SK-N-SH treated with all-trans-retinoic acid at 6 μM for 48 hours (cell line): ENCODE results near the gene P2RY14.

Source experiments
- ATAC-seq: fragments of 200-7000 bp; cut with Tn5 transposase; 3 replicates; pipeline ENCODE4 v1.9.1; 2020; ENCODE audit warnings: mild to moderate bottlenecking, moderate library complexity
- ARNTL ChIP-seq: fragments of 450-650 bp; formaldehyde crosslinking; IDR thresholded peaks from 2 replicates; pipeline ENCODE4 v1.5.0; 2020; ENCODE audit warnings: low read depth, mild to moderate bottlenecking, moderate library complexity, borderline replicate concordance
- CREB5 ChIP-seq: fragments of 250-450 bp; sonication (Bioruptor Pico); IDR thresholded peaks from 2 replicates; pipeline ENCODE4 v1.5.1; 2020; ENCODE audit warnings: low read depth, mild to moderate bottlenecking, moderate library complexity
- CSRNP3 ChIP-seq: fragments of 250-450 bp; sonication (Bioruptor Pico); IDR thresholded peaks from 2 replicates; pipeline ENCODE4 v1.5.1; 2021; ENCODE audit warnings: mild to moderate bottlenecking, moderate library complexity
- ESRRG ChIP-seq: fragments of 250-450 bp; sonication (Bioruptor Pico); IDR thresholded peaks from 2 replicates; pipeline ENCODE4 v1.6.1; 2021; ENCODE audit warnings: mild to moderate bottlenecking
- GLIS3 ChIP-seq: fragments of 250-450 bp; sonication (Bioruptor Pico); IDR thresholded peaks from 2 replicates; pipeline ENCODE4 v1.5.0; 2020; ENCODE audit warnings: mild to moderate bottlenecking, moderate library complexity
- OSR1 ChIP-seq: fragments of 250-450 bp; sonication (Bioruptor Pico); IDR thresholded peaks from 2 replicates; pipeline ENCODE4 v1.8.0; 2022; ENCODE audit warnings: moderate library complexity, mild to moderate bottlenecking, inconsistent platforms
- PATZ1 ChIP-seq: fragments of 250-450 bp; sonication (Bioruptor Pico); IDR thresholded peaks from 2 replicates; pipeline ENCODE4 v1.8.0; 2020; ENCODE audit warnings: mild to moderate bottlenecking, moderate library complexity, borderline replicate concordance
- POU6F1 ChIP-seq: fragments of 250-450 bp; sonication (Bioruptor Pico); IDR thresholded peaks from 2 replicates; pipeline ENCODE4 v1.8.0; 2021; ENCODE audit warnings: low read depth, mild to moderate bottlenecking, moderate library complexity, borderline replicate concordance
- RARB ChIP-seq: fragments of 250-450 bp; sonication (Bioruptor Pico); IDR thresholded peaks from 2 replicates; pipeline ENCODE4 v1.8.0; 2021; ENCODE audit warnings: mild to moderate bottlenecking, moderate library complexity
- SNAI2 ChIP-seq: fragments of 250-450 bp; sonication (Bioruptor Pico); IDR thresholded peaks from 2 replicates; pipeline ENCODE4 v1.5.0; 2020; ENCODE audit warnings: mild to moderate bottlenecking, moderate library complexity
- TOX ChIP-seq: fragments of 250-450 bp; sonication (Bioruptor Pico); IDR thresholded peaks from 2 replicates; pipeline ENCODE4 v1.8.0; 2021; ENCODE audit warnings: mild to moderate bottlenecking, moderate library complexity, borderline replicate concordance
- TSHZ2 ChIP-seq: fragments of 250-450 bp; sonication (Bioruptor Pico); IDR thresholded peaks from 2 replicates; pipeline ENCODE4 v1.5.0; 2020; ENCODE audit warnings: mild to moderate bottlenecking, moderate library complexity
- ZC3H10 ChIP-seq: fragments of 250-450 bp; sonication (Bioruptor Pico); IDR thresholded peaks from 2 replicates; pipeline ENCODE4 v1.5.1; 2021; ENCODE audit warnings: mild to moderate bottlenecking, moderate library complexity
- ZFP30 ChIP-seq: fragments of 450-650 bp; formaldehyde crosslinking; IDR thresholded peaks from 2 replicates; pipeline ENCODE4 v1.5.0; 2022; ENCODE audit warnings: mild to moderate bottlenecking, moderate library complexity
- ZNF565 ChIP-seq: fragments of 450-650 bp; formaldehyde crosslinking; conservative IDR thresholded peaks from 2 replicates; pipeline ENCODE4 v1.5.0; 2020; ENCODE audit warnings: low read depth, mild to moderate bottlenecking, moderate library complexity
- ZNF70 ChIP-seq: fragments of 450-650 bp; formaldehyde crosslinking; IDR thresholded peaks from 2 replicates; pipeline ENCODE4 v1.5.0; 2020; ENCODE audit warnings: mild to moderate bottlenecking, moderate library complexity

P2RY14 gene

GRCh38 chr3:151316267-151316991 is 38.1 kb upstream of the P2RY14 start, which contains the start of gene GPR87 (continued):
- TF ChIP-seq PATZ1 = no peak
- no peak for TF ChIP-seq CSRNP3 (CRISPR knock-in tag)
- TF ChIP-seq OSR1 (CRISPR knock-in tag) = no peak
- TF ChIP-seq TOX (CRISPR knock-in tag) = no peak
- no peak for TF ChIP-seq CREB5 (CRISPR knock-in tag)
- TF ChIP-seq ZC3H10 (CRISPR knock-in tag) = no peak

- no peak for TF ChIP-seq CSRNP3 (CRISPR knock-in tag)
- no peak for TF ChIP-seq ARNTL (CRISPR knock-in tag)
- no peak for TF ChIP-seq OSR1 (CRISPR knock-in tag)
- TF ChIP-seq ESRRG (CRISPR knock-in tag) = no peak
- TF ChIP-seq CREB5 (CRISPR knock-in tag) = no peak
- TF ChIP-seq ZFP30 (CRISPR knock-in tag) = no peak
- TF ChIP-seq RARB (CRISPR knock-in tag) = no peak
- TF ChIP-seq ZNF565 (CRISPR knock-in tag) = no peak
- no peak for TF ChIP-seq POU6F1 (CRISPR knock-in tag)
- ATAC-seq = no peak
Measured at GRCh38 chr3:151315846-151316245, 37.5 kb upstream of the P2RY14 start.

- ATAC-seq = no peak
- no peak for TF ChIP-seq CREB5 (CRISPR knock-in tag)
- TF ChIP-seq SNAI2 (CRISPR knock-in tag) = no peak
- TF ChIP-seq ZNF70 (CRISPR knock-in tag) = no peak
- no peak for TF ChIP-seq GLIS3 (CRISPR knock-in tag)
Measured at GRCh38 chr3:151315136-151315535, 36.8 kb upstream of the P2RY14 start.

- no peak for TF ChIP-seq TSHZ2 (CRISPR knock-in tag)
- TF ChIP-seq ARNTL (CRISPR knock-in tag) = no peak
- no peak for TF ChIP-seq ZNF70 (CRISPR knock-in tag)
- no peak for TF ChIP-seq ZNF565 (CRISPR knock-in tag)
- no peak for ATAC-seq
Measured at GRCh38 chr3:151314593-151314992, 36.3 kb upstream of the P2RY14 start.
